Measurements from ENCODE around the gene MAB21L4.

MAB21L4 gene

GRCh38 chr2:240895656-240896388, at the start of gene MAB21L4:
MAB21L4 (minus strand) TSS chr2:240896156; CDS start chr2:240895997, 159 bp downstream.
- no peak within 1 kb of the TSS for H3K9ac ChIP-seq (ENCODE audit: insufficient read length, low read depth)
- H3K36me3 ChIP-seq (ENCODE audit: insufficient read depth, insufficient read length, low read length): no peaks in the 10 kb centered on the region
- H3K4me1 ChIP-seq (ENCODE audit: insufficient read depth, insufficient read length): peaks cover 32% of the 10 kb centered on the region
- H3K27me3 ChIP-seq (ENCODE audit: insufficient read depth, insufficient read length): no peaks in the 10 kb centered on the region
- no peak for DNase-seq (ENCODE audit: low read depth, low spot score)
- H3K4me3 ChIP-seq (ENCODE audit: insufficient read length, low read depth): no peak within 1 kb of the TSS
- TF ChIP-seq YY1 (IDR thresholded peaks at IDR 0.05; ENCODE audit: insufficient read depth, insufficient read length): no peak
- TF ChIP-seq SUZ12 (IDR thresholded peaks at IDR 0.05; ENCODE audit: extremely low read depth, insufficient read depth, insufficient read length): no peak
- no peak for TF ChIP-seq ZNF274 (IDR thresholded peaks at IDR 0.05; ENCODE audit: low read depth, low read length)
- no peaks in the 10 kb centered on the region; the same call in 1 of the 2 replicates for H3K9me3 ChIP-seq (ENCODE audit: insufficient read depth, low read length)

DNA sequence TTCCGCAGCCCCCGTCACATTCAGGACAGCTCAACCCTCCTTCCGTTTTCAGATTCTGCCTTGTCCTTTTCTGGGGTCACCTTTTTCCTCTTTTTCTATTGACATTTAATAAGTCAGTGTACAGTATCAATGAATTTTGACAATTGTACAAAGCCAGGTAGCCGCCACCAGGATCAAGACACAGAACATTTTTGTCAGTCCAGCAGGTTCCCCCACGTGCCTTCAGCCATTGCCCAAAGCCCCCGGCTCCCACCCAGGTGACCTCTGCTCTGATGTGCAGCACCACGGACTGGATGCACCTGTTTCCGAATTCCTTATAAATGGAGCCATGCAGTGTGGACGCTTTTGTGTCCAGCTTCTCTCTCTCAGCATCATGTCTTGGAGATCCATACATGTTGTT, 40.1 kb upstream of the MAB21L4 start:
- TF ChIP-seq ZNF274 (IDR thresholded peaks at IDR 0.05; ENCODE audit: low read depth, low read length) (no peak), YY1 (IDR thresholded peaks at IDR 0.05; ENCODE audit: insufficient read depth, insufficient read length) (no peak), SUZ12 (IDR thresholded peaks at IDR 0.05; ENCODE audit: extremely low read depth, insufficient read depth, insufficient read length) (no peak)
- no peak overlapping the region for H3K4me3 ChIP-seq (ENCODE audit: insufficient read length, low read depth)
- H3K27me3 ChIP-seq (ENCODE audit: insufficient read depth, insufficient read length): no peaks in the 10 kb centered on the region
- DNase-seq (ENCODE audit: low read depth, low spot score): no peak
- no peaks in the 10 kb centered on the region for H3K36me3 ChIP-seq (ENCODE audit: insufficient read depth, insufficient read length, low read length)
- H3K4me1 ChIP-seq (ENCODE audit: insufficient read depth, insufficient read length): no peaks in the 10 kb centered on the region
- H3K9me3 ChIP-seq (ENCODE audit: insufficient read depth, low read length): 0 out of 2 replicates have a peak, but pooled peaks cover 17% of the 10 kb centered on the region
- H3K9ac ChIP-seq (ENCODE audit: insufficient read length, low read depth): no peak overlapping the region

GRCh38 chr2:240935103-240935876, 39.3 kb upstream of the MAB21L4 start:
- TF ChIP-seq YY1 (IDR thresholded peaks at IDR 0.05; ENCODE audit: insufficient read depth, insufficient read length) (no peak), SUZ12 (IDR thresholded peaks at IDR 0.05; ENCODE audit: extremely low read depth, insufficient read depth, insufficient read length) (no peak), ZNF274 (IDR thresholded peaks at IDR 0.05; ENCODE audit: low read depth, low read length) (no peak)
- Histone ChIP-seq H3K9me3 (ENCODE audit: insufficient read depth, low read length) (0 out of 2 replicates have a peak, but pooled peaks cover 17% of the 10 kb centered on the region), H3K36me3 (ENCODE audit: insufficient read depth, insufficient read length, low read length) (no peaks in the 10 kb centered on the region), H3K4me3 (ENCODE audit: insufficient read length, low read depth) (no peak overlapping the region), H3K9ac (ENCODE audit: insufficient read length, low read depth) (no peak overlapping the region), H3K4me1 (ENCODE audit: insufficient read depth, insufficient read length) (peaks cover 5% of the 10 kb centered on the region), H3K27me3 (ENCODE audit: insufficient read depth, insufficient read length) (no peaks in the 10 kb centered on the region)
- DNase-seq (ENCODE audit: low read depth, low spot score): no peak

DNA sequence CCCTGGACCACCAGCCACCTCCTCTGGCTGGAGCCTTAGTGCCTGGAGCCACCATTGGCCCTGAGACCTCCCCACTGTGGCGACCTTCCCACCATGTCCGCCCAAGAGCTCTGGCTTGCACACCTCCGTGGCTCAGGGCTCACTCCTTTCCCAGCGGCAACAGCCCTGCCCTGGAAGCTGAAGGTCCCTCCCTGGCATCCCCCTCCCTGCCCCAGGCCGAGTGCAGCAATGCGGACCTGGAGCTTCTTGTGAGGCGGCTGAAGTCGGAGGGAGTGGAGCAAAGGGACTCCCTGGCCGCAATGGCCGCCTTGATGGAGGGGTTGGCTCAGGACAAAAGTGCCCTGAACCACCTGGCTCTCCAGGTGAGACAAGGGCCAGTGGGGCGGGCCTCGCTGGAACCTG, 38.7 kb upstream of the MAB21L4 start:
- Histone ChIP-seq H3K9ac (ENCODE audit: insufficient read length, low read depth) (no peak overlapping the region), H3K27me3 (ENCODE audit: insufficient read depth, insufficient read length) (no peaks in the 10 kb centered on the region), H3K4me1 (ENCODE audit: insufficient read depth, insufficient read length) (peaks cover 5% of the 10 kb centered on the region), H3K4me3 (ENCODE audit: insufficient read length, low read depth) (no peak overlapping the region), H3K9me3 (ENCODE audit: insufficient read depth, low read length) (0 out of 2 replicates have a peak, but pooled peaks cover 17% of the 10 kb centered on the region), H3K36me3 (ENCODE audit: insufficient read depth, insufficient read length, low read length) (no peaks in the 10 kb centered on the region)
- TF ChIP-seq YY1 (IDR thresholded peaks at IDR 0.05; ENCODE audit: insufficient read depth, insufficient read length) (no peak), SUZ12 (IDR thresholded peaks at IDR 0.05; ENCODE audit: extremely low read depth, insufficient read depth, insufficient read length) (no peak), ZNF274 (IDR thresholded peaks at IDR 0.05; ENCODE audit: low read depth, low read length) (no peak)
- no peak for DNase-seq (ENCODE audit: low read depth, low spot score)

GRCh38 chr2:240933966-240934700, 38.2 kb upstream of the MAB21L4 start:
- Histone ChIP-seq H3K4me3 (ENCODE audit: insufficient read length, low read depth) (no peak overlapping the region), H3K9me3 (ENCODE audit: insufficient read depth, low read length) (0 out of 2 replicates have a peak, but pooled peaks cover 17% of the 10 kb centered on the region), H3K27me3 (ENCODE audit: insufficient read depth, insufficient read length) (no peaks in the 10 kb centered on the region), H3K4me1 (ENCODE audit: insufficient read depth, insufficient read length) (peaks cover 8% of the 10 kb centered on the region), H3K36me3 (ENCODE audit: insufficient read depth, insufficient read length, low read length) (no peaks in the 10 kb centered on the region), H3K9ac (ENCODE audit: insufficient read length, low read depth) (no peak overlapping the region)
- no peak for DNase-seq (ENCODE audit: low read depth, low spot score)
- TF ChIP-seq SUZ12 (IDR thresholded peaks at IDR 0.05; ENCODE audit: extremely low read depth, insufficient read depth, insufficient read length): no peak
- TF ChIP-seq ZNF274 (IDR thresholded peaks at IDR 0.05; ENCODE audit: low read depth, low read length): no peak
- no peak for TF ChIP-seq YY1 (IDR thresholded peaks at IDR 0.05; ENCODE audit: insufficient read depth, insufficient read length)

DNA sequence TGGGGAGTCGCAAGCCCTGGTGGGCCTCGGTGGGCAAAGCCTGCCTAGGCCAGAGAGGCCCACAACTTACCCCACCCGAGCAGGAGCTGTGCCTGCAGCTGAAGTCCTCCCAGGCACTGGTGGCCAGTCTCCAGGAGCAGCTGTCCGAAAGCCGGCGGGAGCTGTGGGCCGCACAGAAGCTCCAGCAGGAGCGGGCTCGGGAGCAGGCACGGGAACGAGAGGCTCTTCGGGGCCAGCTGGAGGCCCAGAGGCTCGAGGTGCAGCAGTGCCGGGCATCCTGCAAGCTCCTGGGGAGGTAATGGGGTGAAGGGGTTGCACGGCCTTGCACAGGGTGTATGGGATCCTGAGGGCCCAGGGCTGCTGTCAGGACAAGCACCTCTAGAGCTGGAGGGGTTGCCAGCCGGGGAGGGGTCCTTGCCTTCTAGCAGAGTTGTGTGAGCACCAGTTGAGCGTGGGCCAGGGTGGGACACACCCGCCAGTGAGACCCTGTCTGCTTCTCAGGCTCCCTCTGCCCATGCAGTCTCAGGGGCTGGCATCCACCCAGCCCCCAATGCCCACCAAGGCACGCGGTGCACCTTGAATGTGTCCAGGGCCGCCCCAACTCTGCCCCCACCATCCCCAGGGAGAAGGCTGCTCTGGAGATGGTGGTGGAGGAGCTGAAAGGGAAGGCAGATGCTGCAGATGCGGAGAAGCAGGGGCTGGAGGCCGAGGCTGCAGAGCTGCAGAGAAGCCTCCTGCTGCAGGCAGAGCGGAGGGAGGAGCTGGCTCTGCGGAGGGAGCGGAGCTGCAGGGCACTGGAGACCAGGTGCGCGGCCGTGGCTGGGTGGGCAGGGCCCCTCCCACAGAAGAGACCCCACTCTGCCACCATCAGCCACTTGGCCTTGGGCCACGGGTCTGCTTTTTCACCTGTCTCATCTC, 37.4 kb upstream of the MAB21L4 start:
- Histone ChIP-seq H3K9ac (ENCODE audit: insufficient read length, low read depth) (no peak overlapping the region), H3K4me1 (ENCODE audit: insufficient read depth, insufficient read length) (peaks cover 8% of the 10 kb centered on the region), H3K27me3 (ENCODE audit: insufficient read depth, insufficient read length) (no peaks in the 10 kb centered on the region), H3K36me3 (ENCODE audit: insufficient read depth, insufficient read length, low read length) (no peaks in the 10 kb centered on the region), H3K4me3 (ENCODE audit: insufficient read length, low read depth) (no peak overlapping the region), H3K9me3 (ENCODE audit: insufficient read depth, low read length) (0 out of 2 replicates have a peak, but pooled peaks cover 9% of the 10 kb centered on the region)
- TF ChIP-seq SUZ12 (IDR thresholded peaks at IDR 0.05; ENCODE audit: extremely low read depth, insufficient read depth, insufficient read length) (no peak), YY1 (IDR thresholded peaks at IDR 0.05; ENCODE audit: insufficient read depth, insufficient read length) (no peak), ZNF274 (IDR thresholded peaks at IDR 0.05; ENCODE audit: low read depth, low read length) (no peak)
- DNase-seq (ENCODE audit: low read depth, low spot score): no peak
